Measurements from ENCODE around the gene TMPRSS11A. TPM values are rescaled to one million over a fixed set of nuclear protein-coding genes. Genes with fewer than 3 reads are reported as not detected.

TMPRSS11A gene
- total and polyA plus RNA-seq, 2 experiments from 2014 or later, result not detected

DNA sequence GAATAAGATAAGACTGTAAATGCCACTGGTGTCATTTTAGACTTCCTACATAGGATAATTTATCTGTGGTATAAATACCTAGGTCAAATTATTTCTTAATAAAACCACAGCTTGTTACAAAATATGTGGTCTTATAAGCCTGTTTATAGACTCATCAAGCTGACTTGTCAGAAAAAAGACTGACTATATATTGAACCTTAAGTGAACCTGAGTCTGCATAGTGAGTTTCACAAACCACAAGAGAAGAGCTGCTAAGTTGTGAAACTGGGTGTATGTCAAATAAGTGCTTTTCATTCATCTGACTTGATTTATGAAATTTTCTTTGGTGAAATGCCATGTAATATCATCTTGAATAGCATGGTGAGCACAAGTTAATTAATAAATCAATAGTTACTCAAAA, 48.4 kb upstream of the TMPRSS11A start (continued):
- TF ChIP-seq, protein P1, sequence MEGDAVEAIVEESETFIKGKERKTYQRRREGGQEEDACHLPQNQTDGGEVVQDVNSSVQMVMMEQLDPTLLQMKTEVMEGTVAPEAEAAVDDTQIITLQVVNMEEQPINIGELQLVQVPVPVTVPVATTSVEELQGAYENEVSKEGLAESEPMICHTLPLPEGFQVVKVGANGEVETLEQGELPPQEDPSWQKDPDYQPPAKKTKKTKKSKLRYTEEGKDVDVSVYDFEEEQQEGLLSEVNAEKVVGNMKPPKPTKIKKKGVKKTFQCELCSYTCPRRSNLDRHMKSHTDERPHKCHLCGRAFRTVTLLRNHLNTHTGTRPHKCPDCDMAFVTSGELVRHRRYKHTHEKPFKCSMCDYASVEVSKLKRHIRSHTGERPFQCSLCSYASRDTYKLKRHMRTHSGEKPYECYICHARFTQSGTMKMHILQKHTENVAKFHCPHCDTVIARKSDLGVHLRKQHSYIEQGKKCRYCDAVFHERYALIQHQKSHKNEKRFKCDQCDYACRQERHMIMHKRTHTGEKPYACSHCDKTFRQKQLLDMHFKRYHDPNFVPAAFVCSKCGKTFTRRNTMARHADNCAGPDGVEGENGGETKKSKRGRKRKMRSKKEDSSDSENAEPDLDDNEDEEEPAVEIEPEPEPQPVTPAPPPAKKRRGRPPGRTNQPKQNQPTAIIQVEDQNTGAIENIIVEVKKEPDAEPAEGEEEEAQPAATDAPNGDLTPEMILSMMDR (conservative IDR thresholded peaks at IDR 0.05; ENCODE audit: low read depth in 2 of 2), result no peak
- TF ChIP-seq STAT1 (IDR thresholded peaks at IDR 0.05; ENCODE audit: unreplicated experiment), result no peak
- no peak for TF ChIP-seq NANOG (IDR thresholded peaks at IDR 0.05; ENCODE audit: borderline replicate concordance)
- TF ChIP-seq ZNF331 (CRISPR knock-in tag; IDR thresholded peaks at IDR 0.05; ENCODE audit: low read depth), result no peak
- no peak for TF ChIP-seq EZH2 (IDR thresholded peaks at IDR 0.05; ENCODE audit: low read depth, unreplicated experiment)

DNA sequence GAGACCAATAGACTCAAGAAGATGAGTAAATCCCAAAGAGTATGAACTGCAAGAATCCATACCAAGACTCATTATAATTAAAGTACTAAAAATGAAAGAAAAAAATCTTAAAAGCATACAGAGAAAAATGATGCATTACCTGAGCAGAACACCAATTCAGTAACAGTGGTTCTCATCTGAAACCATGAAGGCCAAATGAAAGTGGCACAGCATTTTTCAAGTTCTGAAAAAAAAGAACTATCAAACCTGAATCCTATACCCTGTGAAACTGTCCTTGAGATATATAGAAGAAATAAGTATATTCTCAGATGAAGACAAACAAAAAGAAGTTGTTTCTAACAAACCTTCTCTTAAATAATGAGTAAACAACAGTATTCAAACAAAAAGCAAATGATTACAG, 39.6 kb upstream of the TMPRSS11A start:
- no peaks in the 10 kb centered on the region for H3K27me3 Mint-ChIP-seq (ENCODE audit: insufficient read depth, low read depth, poor library complexity)
- Histone ChIP-seq H3K36me3 (ENCODE audit: insufficient read depth) (no peaks in the 10 kb centered on the region), H3K4me3 (no peak overlapping the region), H4K20me1 (replicated peaks; ENCODE audit: insufficient read depth) (no peaks in the 10 kb centered on the region), H3K79me2 (replicated peaks; ENCODE audit: insufficient read depth) (no peaks in the 10 kb centered on the region), H3F3A (replicated peaks; ENCODE audit: low read depth) (no peaks in the 10 kb centered on the region), H2AFZ (no peak overlapping the region), H3K27ac (ENCODE audit: low read depth) (no peak overlapping the region), H3K4me2 (no peak overlapping the region), H3K9me2 (ENCODE audit: insufficient read depth) (no peaks in the 10 kb centered on the region), H3K27me3 (ENCODE audit: insufficient read depth) (no peaks in the 10 kb centered on the region), H3K4me1 (ENCODE audit: insufficient read depth) (no peaks in the 10 kb centered on the region)
- H3K27ac Mint-ChIP-seq, result no peak overlapping the region
- H3K4me1 Mint-ChIP-seq, result no peaks in the 10 kb centered on the region
- H3K4me3 Mint-ChIP-seq, result no peak overlapping the region
- DNase-seq (ENCODE audit: low spot score) (no peak), ATAC-seq (no peak)
- TF ChIP-seq NANOG (IDR thresholded peaks at IDR 0.05; ENCODE audit: borderline replicate concordance) (no peak), JUNB (IDR thresholded peaks at IDR 0.05; ENCODE audit: unreplicated experiment) (no peak), STAT1 (IDR thresholded peaks at IDR 0.05; ENCODE audit: unreplicated experiment) (no peak), ZNF331 (CRISPR knock-in tag; IDR thresholded peaks at IDR 0.05; ENCODE audit: low read depth) (no peak), EZH2 (IDR thresholded peaks at IDR 0.05; ENCODE audit: low read depth, unreplicated experiment) (no peak), ZNF114 (CRISPR knock-in tag; IDR thresholded peaks at IDR 0.05) (no peak)
- TF ChIP-seq, protein P2, sequence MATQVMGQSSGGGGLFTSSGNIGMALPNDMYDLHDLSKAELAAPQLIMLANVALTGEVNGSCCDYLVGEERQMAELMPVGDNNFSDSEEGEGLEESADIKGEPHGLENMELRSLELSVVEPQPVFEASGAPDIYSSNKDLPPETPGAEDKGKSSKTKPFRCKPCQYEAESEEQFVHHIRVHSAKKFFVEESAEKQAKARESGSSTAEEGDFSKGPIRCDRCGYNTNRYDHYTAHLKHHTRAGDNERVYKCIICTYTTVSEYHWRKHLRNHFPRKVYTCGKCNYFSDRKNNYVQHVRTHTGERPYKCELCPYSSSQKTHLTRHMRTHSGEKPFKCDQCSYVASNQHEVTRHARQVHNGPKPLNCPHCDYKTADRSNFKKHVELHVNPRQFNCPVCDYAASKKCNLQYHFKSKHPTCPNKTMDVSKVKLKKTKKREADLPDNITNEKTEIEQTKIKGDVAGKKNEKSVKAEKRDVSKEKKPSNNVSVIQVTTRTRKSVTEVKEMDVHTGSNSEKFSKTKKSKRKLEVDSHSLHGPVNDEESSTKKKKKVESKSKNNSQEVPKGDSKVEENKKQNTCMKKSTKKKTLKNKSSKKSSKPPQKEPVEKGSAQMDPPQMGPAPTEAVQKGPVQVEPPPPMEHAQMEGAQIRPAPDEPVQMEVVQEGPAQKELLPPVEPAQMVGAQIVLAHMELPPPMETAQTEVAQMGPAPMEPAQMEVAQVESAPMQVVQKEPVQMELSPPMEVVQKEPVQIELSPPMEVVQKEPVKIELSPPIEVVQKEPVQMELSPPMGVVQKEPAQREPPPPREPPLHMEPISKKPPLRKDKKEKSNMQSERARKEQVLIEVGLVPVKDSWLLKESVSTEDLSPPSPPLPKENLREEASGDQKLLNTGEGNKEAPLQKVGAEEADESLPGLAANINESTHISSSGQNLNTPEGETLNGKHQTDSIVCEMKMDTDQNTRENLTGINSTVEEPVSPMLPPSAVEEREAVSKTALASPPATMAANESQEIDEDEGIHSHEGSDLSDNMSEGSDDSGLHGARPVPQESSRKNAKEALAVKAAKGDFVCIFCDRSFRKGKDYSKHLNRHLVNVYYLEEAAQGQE (IDR thresholded peaks at IDR 0.05; ENCODE audit: unreplicated experiment), result no peak
- H3K36me3 Mint-ChIP-seq (ENCODE audit: low read depth), result no peaks in the 10 kb centered on the region
- H3K9me3 Mint-ChIP-seq, result peaks cover 4% of the 10 kb centered on the region; the same call in 1 of the 3 replicates

DNA sequence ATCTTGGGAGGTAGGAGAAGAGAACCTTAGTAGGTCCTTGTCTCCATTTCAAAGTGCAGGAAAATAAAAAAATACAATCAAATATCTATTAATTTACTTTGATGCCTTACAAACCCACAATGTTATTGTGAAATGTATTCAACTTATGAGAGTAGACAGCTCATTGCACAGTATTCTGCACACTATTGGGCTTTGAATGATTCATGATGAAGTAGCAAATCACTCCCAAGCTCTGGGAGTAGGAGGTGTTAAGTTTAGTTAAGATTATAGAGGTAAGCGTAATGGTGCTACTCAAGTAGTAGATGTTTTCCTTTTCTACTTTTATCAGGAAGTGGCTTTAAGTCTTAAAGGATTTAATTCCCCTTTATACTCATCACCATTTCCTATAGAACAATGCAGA, 32.8 kb upstream of the TMPRSS11A start:
- Mint-ChIP-seq H3K27ac (no peak overlapping the region), H3K4me1 (no peaks in the 10 kb centered on the region), H3K36me3 (ENCODE audit: low read depth) (no peaks in the 10 kb centered on the region), H3K27me3 (ENCODE audit: insufficient read depth, low read depth, poor library complexity) (no peaks in the 10 kb centered on the region), H3K9me3 (no peaks in the 10 kb centered on the region), H3K4me3 (no peak overlapping the region)
- H3F3A ChIP-seq (replicated peaks; ENCODE audit: low read depth), result no peaks in the 10 kb centered on the region
- H3K4me3 ChIP-seq, result no peak overlapping the region
- H3K79me2 ChIP-seq (replicated peaks; ENCODE audit: insufficient read depth), result no peaks in the 10 kb centered on the region
- no peaks in the 10 kb centered on the region for H3K36me3 ChIP-seq (ENCODE audit: insufficient read depth)
- H3K9me2 ChIP-seq (ENCODE audit: insufficient read depth), result no peaks in the 10 kb centered on the region
- no peaks in the 10 kb centered on the region for H4K20me1 ChIP-seq (replicated peaks; ENCODE audit: insufficient read depth)
- no peaks in the 10 kb centered on the region for H3K4me1 ChIP-seq (ENCODE audit: insufficient read depth)
- ATAC-seq (no peak), DNase-seq (ENCODE audit: low spot score) (no peak)
- no peak overlapping the region for H2AFZ ChIP-seq
- H3K27me3 ChIP-seq (ENCODE audit: insufficient read depth), result no peaks in the 10 kb centered on the region
- H3K4me2 ChIP-seq, result no peak overlapping the region
- H3K27ac ChIP-seq (ENCODE audit: low read depth), result no peak overlapping the region
- TF ChIP-seq, protein P1 (conservative IDR thresholded peaks at IDR 0.05; ENCODE audit: low read depth in 2 of 2), result no peak
- TF ChIP-seq JUNB (IDR thresholded peaks at IDR 0.05; ENCODE audit: unreplicated experiment), result no peak
- no peak for TF ChIP-seq STAT1 (IDR thresholded peaks at IDR 0.05; ENCODE audit: unreplicated experiment)
- TF ChIP-seq EZH2phosphoT487 (IDR thresholded peaks at IDR 0.05; ENCODE audit: unreplicated experiment), result no peak
- TF ChIP-seq EZH2 (IDR thresholded peaks at IDR 0.05; ENCODE audit: low read depth, unreplicated experiment), result no peak
- TF ChIP-seq, protein P2 (IDR thresholded peaks at IDR 0.05; ENCODE audit: unreplicated experiment), result no peak
- no peak for TF ChIP-seq CREB1 (CRISPR knock-in tag; IDR thresholded peaks at IDR 0.05; ENCODE audit: low read depth)
